Measurements from ENCODE around the gene E4F1. TPM values are rescaled to one million over a fixed set of nuclear protein-coding genes. Genes with fewer than 3 reads are reported as not detected.

E4F1 gene
- total RNA-seq, 2 experiments from 2014 or later: 31.8 to 33.8 TPM

DNA sequence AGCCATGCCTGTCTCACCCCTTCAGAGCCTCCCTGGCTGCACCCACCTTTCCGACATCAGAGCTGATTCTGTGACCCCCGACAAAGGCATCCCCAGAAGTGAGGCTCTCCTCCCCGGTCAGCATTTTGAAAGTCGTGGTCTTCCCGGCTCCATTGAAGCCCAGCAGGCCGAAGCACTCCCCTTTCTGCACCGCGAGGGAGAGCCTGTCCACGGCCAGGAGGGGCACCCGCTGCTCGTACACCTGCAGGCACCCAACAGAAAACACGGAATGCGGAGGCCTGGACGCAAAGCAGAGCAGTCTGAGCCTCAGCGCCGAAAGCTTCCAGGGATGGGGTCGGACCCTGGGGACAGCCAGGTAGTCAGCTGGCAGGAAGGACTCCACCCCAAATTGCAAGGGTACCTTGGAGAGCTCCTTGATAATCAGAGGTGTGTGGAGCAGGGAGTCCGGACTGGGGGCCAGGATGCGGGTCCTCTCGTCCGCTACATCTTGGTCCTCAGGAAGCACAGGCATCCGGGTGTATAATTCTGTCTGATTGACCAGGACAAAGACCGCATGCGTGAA lies 57.7 kb downstream of the E4F1 start:
- no peaks in the 10 kb centered on the region for H3K36me3 ChIP-seq (ENCODE audit: insufficient read depth, low read length)
- no peaks in the 10 kb centered on the region for H3K9me3 Mint-ChIP-seq
- ATAC-seq (ENCODE audit: poor library complexity) (no peak), DNase-seq (no peak)
- POLR2A ChIA-PET: no interaction called here
- no peaks in the 10 kb centered on the region for H3K27me3 ChIP-seq (ENCODE audit: control insufficient read depth in 1 of 2, insufficient read depth in 2 of 2, low read length in 2 of 2)
- H3K27ac ChIP-seq (ENCODE audit: low read depth in 1 of 2, low read length in 2 of 2): no peak overlapping the region
- peaks cover 5% of the 10 kb centered on the region for H3K36me3 Mint-ChIP-seq (ENCODE audit: low read depth)
- H3K27me3 Mint-ChIP-seq: no peaks in the 10 kb centered on the region
- CTCF ChIA-PET: no interaction called here
- no peak overlapping the region for H3K4me3 Mint-ChIP-seq
- intact Hi-C loops (cut with DNase I, micrococcal nuclease): no loop called here
- TF ChIP-seq, protein P1, sequence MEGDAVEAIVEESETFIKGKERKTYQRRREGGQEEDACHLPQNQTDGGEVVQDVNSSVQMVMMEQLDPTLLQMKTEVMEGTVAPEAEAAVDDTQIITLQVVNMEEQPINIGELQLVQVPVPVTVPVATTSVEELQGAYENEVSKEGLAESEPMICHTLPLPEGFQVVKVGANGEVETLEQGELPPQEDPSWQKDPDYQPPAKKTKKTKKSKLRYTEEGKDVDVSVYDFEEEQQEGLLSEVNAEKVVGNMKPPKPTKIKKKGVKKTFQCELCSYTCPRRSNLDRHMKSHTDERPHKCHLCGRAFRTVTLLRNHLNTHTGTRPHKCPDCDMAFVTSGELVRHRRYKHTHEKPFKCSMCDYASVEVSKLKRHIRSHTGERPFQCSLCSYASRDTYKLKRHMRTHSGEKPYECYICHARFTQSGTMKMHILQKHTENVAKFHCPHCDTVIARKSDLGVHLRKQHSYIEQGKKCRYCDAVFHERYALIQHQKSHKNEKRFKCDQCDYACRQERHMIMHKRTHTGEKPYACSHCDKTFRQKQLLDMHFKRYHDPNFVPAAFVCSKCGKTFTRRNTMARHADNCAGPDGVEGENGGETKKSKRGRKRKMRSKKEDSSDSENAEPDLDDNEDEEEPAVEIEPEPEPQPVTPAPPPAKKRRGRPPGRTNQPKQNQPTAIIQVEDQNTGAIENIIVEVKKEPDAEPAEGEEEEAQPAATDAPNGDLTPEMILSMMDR (IDR thresholded peaks at IDR 0.05): no peak
- no peaks in the 10 kb centered on the region for H3K4me1 Mint-ChIP-seq (ENCODE audit: low read depth)
- H3K27ac Mint-ChIP-seq: no peak overlapping the region
- no peaks in the 10 kb centered on the region for H3K4me1 ChIP-seq (ENCODE audit: insufficient read depth, low read length)
- H3K9me3 ChIP-seq (ENCODE audit: control insufficient read depth in 1 of 2, insufficient read depth in 1 of 2, low read length in 2 of 2): no peaks in the 10 kb centered on the region
- no peak overlapping the region for H3K4me3 ChIP-seq (ENCODE audit: low read length)

GRCh38 chr16:2282262-2282661 lies 58.9 kb downstream of the E4F1 start:
- no peaks in the 10 kb centered on the region for H3K36me3 ChIP-seq (ENCODE audit: insufficient read depth, low read length)
- H3K9me3 Mint-ChIP-seq: no peaks in the 10 kb centered on the region
- POLR2A ChIA-PET: no interaction called here

GRCh38 chr16:2282866-2283555 lies 59.6 kb downstream of the E4F1 start:
- POLR2A ChIA-PET: no interaction called here
- TF ChIP-seq, protein P1 (IDR thresholded peaks at IDR 0.05): no peak
- no peak overlapping the region for H3K27ac Mint-ChIP-seq

More at GRCh38 chr16:2282262-2282661, 58.9 kb downstream of the E4F1 start:
- H3K4me3 Mint-ChIP-seq: no peak overlapping the region
- Histone ChIP-seq H3K4me3 (ENCODE audit: low read length) (no peak overlapping the region), H3K9me3 (ENCODE audit: control insufficient read depth in 1 of 2, insufficient read depth in 1 of 2, low read length in 2 of 2) (no peaks in the 10 kb centered on the region), H3K4me1 (ENCODE audit: insufficient read depth, low read length) (no peaks in the 10 kb centered on the region), H3K27ac (ENCODE audit: low read depth in 1 of 2, low read length in 2 of 2) (no peak overlapping the region), H3K27me3 (ENCODE audit: control insufficient read depth in 1 of 2, insufficient read depth in 2 of 2, low read length in 2 of 2) (no peaks in the 10 kb centered on the region)
- peaks cover 5% of the 10 kb centered on the region for H3K36me3 Mint-ChIP-seq (ENCODE audit: low read depth)
- no peaks in the 10 kb centered on the region for H3K27me3 Mint-ChIP-seq
- CTCF ChIA-PET: no interaction called here
- H3K27ac Mint-ChIP-seq: no peak overlapping the region
- ATAC-seq (ENCODE audit: poor library complexity) (no peak), DNase-seq (no peak)
- no peaks in the 10 kb centered on the region for H3K4me1 Mint-ChIP-seq (ENCODE audit: low read depth)
- TF ChIP-seq, protein P1 (IDR thresholded peaks at IDR 0.05): no peak
- intact Hi-C loops (cut with DNase I, micrococcal nuclease): no loop called here

More at GRCh38 chr16:2282866-2283555, 59.6 kb downstream of the E4F1 start:
- H3K4me3 ChIP-seq (ENCODE audit: low read length): no peak overlapping the region
- H3K4me3 Mint-ChIP-seq: no peak overlapping the region
- no peaks in the 10 kb centered on the region for H3K9me3 ChIP-seq (ENCODE audit: control insufficient read depth in 1 of 2, insufficient read depth in 1 of 2, low read length in 2 of 2)
- H3K27me3 ChIP-seq (ENCODE audit: control insufficient read depth in 1 of 2, insufficient read depth in 2 of 2, low read length in 2 of 2): no peaks in the 10 kb centered on the region
- no peak overlapping the region for H3K27ac ChIP-seq (ENCODE audit: low read depth in 1 of 2, low read length in 2 of 2)
- H3K36me3 ChIP-seq (ENCODE audit: insufficient read depth, low read length): no peaks in the 10 kb centered on the region
- no peaks in the 10 kb centered on the region for H3K9me3 Mint-ChIP-seq
- CTCF ChIA-PET: no interaction called here
- H3K27me3 Mint-ChIP-seq: no peaks in the 10 kb centered on the region
- H3K4me1 ChIP-seq (ENCODE audit: insufficient read depth, low read length): no peaks in the 10 kb centered on the region
- H3K36me3 Mint-ChIP-seq (ENCODE audit: low read depth): peaks cover 5% of the 10 kb centered on the region
- no peaks in the 10 kb centered on the region for H3K4me1 Mint-ChIP-seq (ENCODE audit: low read depth)
- intact Hi-C loops (cut with DNase I, micrococcal nuclease): no loop called here
- DNase-seq (no peak), ATAC-seq (ENCODE audit: poor library complexity) (no peak)
